Mucosa of rectum (tissue), 2 donors: Measurements from ENCODE around the gene NEGR1.

Source experiments
- H3K27ac ChIP-seq, 2 donors: one replicate each; pipeline ENCODE4 v1.7.0; 2013; ENCODE audit warnings: inconsistent platforms in 2 of 2, low read depth in 2 of 2, low read length in 2 of 2
- H3K27me3 ChIP-seq, 2 donors: one replicate each; pipeline ENCODE4 v1.7.0; 2013; ENCODE audit warnings: low read length in 2 of 2; ENCODE audit not compliant: control insufficient read depth in 2 of 2, insufficient read depth in 2 of 2
- H3K36me3 ChIP-seq, 2 donors: one replicate each; pipeline ENCODE4 v1.7.0; 2013; ENCODE audit warnings: low read length in 2 of 2; ENCODE audit not compliant: control insufficient read depth in 2 of 2, insufficient read depth in 2 of 2
- H3K4me1 ChIP-seq, 2 donors: one replicate each; pipeline ENCODE4 v1.7.0; 2013; ENCODE audit warnings: low read length in 2 of 2, mild to moderate bottlenecking in 1 of 2; ENCODE audit not compliant: control insufficient read depth in 2 of 2, insufficient read depth in 2 of 2
- H3K4me3 ChIP-seq, 2 donors: one replicate each; pipeline ENCODE4 v1.7.0; 2013; ENCODE audit warnings: low read length in 2 of 2
- H3K9ac ChIP-seq, 2 donors: one replicate each; pipeline ENCODE4 v1.7.0; 2013; ENCODE audit warnings: low read length in 2 of 2, low read depth in 1 of 2, mild to moderate bottlenecking in 1 of 2
- H3K9me3 ChIP-seq, 2 donors: one replicate each; pipeline ENCODE4 v1.7.0; 2013; ENCODE audit warnings: low read length in 2 of 2; ENCODE audit not compliant: control insufficient read depth in 2 of 2
- donor health status: healthy.
- donor health status: Normal muscosa, but diverticular disease.

Gene NEGR1

GRCh38 chr1:72197786-72198185 is 84.6 kb downstream of the NEGR1 start:
- no peaks in the 10 kb centered on the region for H3K27me3 ChIP-seq
- no peak overlapping the region for H3K4me3 ChIP-seq
- no peak overlapping the region for H3K9ac ChIP-seq
- no peaks in the 10 kb centered on the region for H3K4me1 ChIP-seq
- H3K9me3 ChIP-seq: peaks cover 0 to 3% of the 10 kb centered on the region in 2 donors
- no peak overlapping the region for H3K27ac ChIP-seq
- no peaks in the 10 kb centered on the region for H3K36me3 ChIP-seq

GRCh38 chr1:72186733-72187307 is 95.5 kb downstream of the NEGR1 start:
- H3K27ac ChIP-seq: no peak overlapping the region
- no peaks in the 10 kb centered on the region for H3K9me3 ChIP-seq
- H3K4me3 ChIP-seq: no peak overlapping the region
- H3K9ac ChIP-seq: no peak overlapping the region
- H3K4me1 ChIP-seq: no peaks in the 10 kb centered on the region
- H3K27me3 ChIP-seq: no peaks in the 10 kb centered on the region
- H3K36me3 ChIP-seq: no peaks in the 10 kb centered on the region

- no peak overlapping the region for H3K27ac ChIP-seq
- H3K27me3 ChIP-seq: no peaks in the 10 kb centered on the region
- no peaks in the 10 kb centered on the region for H3K4me1 ChIP-seq
- H3K4me3 ChIP-seq: no peak overlapping the region
- H3K36me3 ChIP-seq: no peaks in the 10 kb centered on the region
- no peaks in the 10 kb centered on the region for H3K9me3 ChIP-seq
- H3K9ac ChIP-seq: no peak overlapping the region
Observed at GRCh38 chr1:72184099-72184701, 98.1 kb downstream of the NEGR1 start.

GRCh38 chr1:72182859-72183258 is 99.5 kb downstream of the NEGR1 start:
- Histone ChIP-seq H3K4me3 (no peak overlapping the region), H3K27ac (no peak overlapping the region), H3K9me3 (no peaks in the 10 kb centered on the region), H3K27me3 (no peaks in the 10 kb centered on the region), H3K4me1 (no peaks in the 10 kb centered on the region), H3K9ac (no peak overlapping the region), H3K36me3 (no peaks in the 10 kb centered on the region)

- Histone ChIP-seq H3K4me3 (no peak overlapping the region), H3K27me3 (no peaks in the 10 kb centered on the region), H3K4me1 (no peaks in the 10 kb centered on the region), H3K36me3 (no peaks in the 10 kb centered on the region), H3K9ac (no peak overlapping the region), H3K9me3 (no peaks in the 10 kb centered on the region), H3K27ac (no peak overlapping the region)
Observed at GRCh38 chr1:72178266-72178665, 104.1 kb downstream of the NEGR1 start.

- Histone ChIP-seq H3K4me3 (no peak overlapping the region), H3K27me3 (no peaks in the 10 kb centered on the region), H3K9ac (no peak overlapping the region), H3K27ac (no peak overlapping the region), H3K36me3 (no peaks in the 10 kb centered on the region), H3K4me1 (no peaks in the 10 kb centered on the region), H3K9me3 (no peaks in the 10 kb centered on the region)
Observed at GRCh38 chr1:72177711-72178110, 104.6 kb downstream of the NEGR1 start.

GRCh38 chr1:72170246-72170645 is 112.1 kb downstream of the NEGR1 start:
- Histone ChIP-seq H3K27me3 (no peaks in the 10 kb centered on the region), H3K4me3 (no peak overlapping the region), H3K4me1 (no peaks in the 10 kb centered on the region), H3K36me3 (no peaks in the 10 kb centered on the region), H3K9ac (no peak overlapping the region), H3K27ac (no peak overlapping the region), H3K9me3 (no peaks in the 10 kb centered on the region)

GRCh38 chr1:72166426-72166825 is 115.9 kb downstream of the NEGR1 start:
- no peaks in the 10 kb centered on the region for H3K4me1 ChIP-seq
- no peaks in the 10 kb centered on the region for H3K9me3 ChIP-seq
- H3K36me3 ChIP-seq: no peaks in the 10 kb centered on the region
- no peak overlapping the region for H3K9ac ChIP-seq
- H3K27me3 ChIP-seq: no peaks in the 10 kb centered on the region
- no peak overlapping the region for H3K27ac ChIP-seq
- H3K4me3 ChIP-seq: no peak overlapping the region

- H3K9ac ChIP-seq: no peak overlapping the region
- H3K9me3 ChIP-seq: no peaks in the 10 kb centered on the region
- H3K27ac ChIP-seq: no peak overlapping the region
- no peaks in the 10 kb centered on the region for H3K4me1 ChIP-seq
- no peak overlapping the region for H3K4me3 ChIP-seq
- H3K27me3 ChIP-seq: no peaks in the 10 kb centered on the region
- no peaks in the 10 kb centered on the region for H3K36me3 ChIP-seq
Observed at GRCh38 chr1:72150508-72150907, 131.8 kb downstream of the NEGR1 start.

- Histone ChIP-seq H3K27me3 (no peaks in the 10 kb centered on the region), H3K9me3 (no peaks in the 10 kb centered on the region), H3K9ac (no peak overlapping the region), H3K4me1 (no peaks in the 10 kb centered on the region), H3K4me3 (no peak overlapping the region), H3K36me3 (no peaks in the 10 kb centered on the region), H3K27ac (no peak overlapping the region)
Observed at GRCh38 chr1:72141875-72142274, 140.5 kb downstream of the NEGR1 start.
